OCI-LY1 (cell line): Measurements from ENCODE around the gene INSRR.

ENCODE experiments used
- EZH2 ChIP-seq: fragments of 200-600 bp; sonication (generic), shearing (Covaris generic); IDR thresholded peaks from 2 replicates; pipeline ENCODE4 v1.8.0; 2017; ENCODE audit warnings: borderline replicate concordance, mixed run types, mild to moderate bottlenecking, antibody characterized with exemption, low read length, moderate library complexity, mixed read lengths
- TF ChIP-seq, protein P1 (sequence below): fragments of 200-600 bp; sonication (generic), shearing (Covaris generic); IDR thresholded peaks from 2 replicates; pipeline ENCODE4 v1.5.1; 2017; ENCODE audit warnings: mild to moderate bottlenecking, antibody characterized with exemption, low read length, moderate library complexity, mixed read lengths

DNA sequence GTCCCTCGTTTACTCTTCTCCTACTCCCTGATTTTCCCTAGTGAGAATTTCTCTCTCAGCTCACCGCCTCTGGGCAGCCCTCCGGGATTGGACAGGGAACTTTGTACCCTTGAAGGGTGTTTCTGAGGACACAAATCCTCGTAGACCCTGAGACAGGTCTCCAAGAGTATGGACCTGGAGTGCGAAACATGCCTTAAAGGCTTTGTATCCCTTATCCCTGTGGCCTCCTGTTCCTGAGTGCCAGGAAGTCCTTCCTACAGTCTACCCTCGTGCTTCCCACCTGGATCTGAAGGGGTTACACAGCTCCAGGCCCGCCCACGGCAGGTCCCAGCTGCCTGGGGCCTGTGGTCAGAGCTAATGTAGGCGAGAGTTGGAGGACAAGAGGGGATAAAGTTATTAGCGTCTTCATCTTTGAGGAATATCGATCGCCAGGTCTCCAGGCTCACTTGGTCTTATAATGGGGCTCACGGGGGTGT is 27.0 kb upstream of the INSRR start:
- TF ChIP-seq, protein P1, sequence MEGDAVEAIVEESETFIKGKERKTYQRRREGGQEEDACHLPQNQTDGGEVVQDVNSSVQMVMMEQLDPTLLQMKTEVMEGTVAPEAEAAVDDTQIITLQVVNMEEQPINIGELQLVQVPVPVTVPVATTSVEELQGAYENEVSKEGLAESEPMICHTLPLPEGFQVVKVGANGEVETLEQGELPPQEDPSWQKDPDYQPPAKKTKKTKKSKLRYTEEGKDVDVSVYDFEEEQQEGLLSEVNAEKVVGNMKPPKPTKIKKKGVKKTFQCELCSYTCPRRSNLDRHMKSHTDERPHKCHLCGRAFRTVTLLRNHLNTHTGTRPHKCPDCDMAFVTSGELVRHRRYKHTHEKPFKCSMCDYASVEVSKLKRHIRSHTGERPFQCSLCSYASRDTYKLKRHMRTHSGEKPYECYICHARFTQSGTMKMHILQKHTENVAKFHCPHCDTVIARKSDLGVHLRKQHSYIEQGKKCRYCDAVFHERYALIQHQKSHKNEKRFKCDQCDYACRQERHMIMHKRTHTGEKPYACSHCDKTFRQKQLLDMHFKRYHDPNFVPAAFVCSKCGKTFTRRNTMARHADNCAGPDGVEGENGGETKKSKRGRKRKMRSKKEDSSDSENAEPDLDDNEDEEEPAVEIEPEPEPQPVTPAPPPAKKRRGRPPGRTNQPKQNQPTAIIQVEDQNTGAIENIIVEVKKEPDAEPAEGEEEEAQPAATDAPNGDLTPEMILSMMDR, result no peak
- no peak for TF ChIP-seq EZH2
